A673 (cell line): ENCODE measurements around the gene DNAH2. TPM values are rescaled to one million over a fixed set of nuclear protein-coding genes. Genes with fewer than 3 reads are reported as not detected.

ENCODE experiments used
- BruUV-seq: library from RNA; stranded (reverse); fragments of 400-500 nt; replicated peaks from 2 replicates; lab custom pipeline; 2021; lab: Mats Ljungman, UMichigan
- CTCF ChIA-PET: fragments of 300-600 bp; sonication (Branson Sonifier 250); formaldehyde crosslinking; loops from one replicate; lab custom pipeline; 2022; ENCODE audit warnings: antibody characterized with exemption; lab: Charles Lee
- POLR2A ChIA-PET: fragments of 300-600 bp; sonication (Branson Sonifier 250); formaldehyde crosslinking; loops from one replicate; lab custom pipeline; 2022; ENCODE audit warnings: antibody characterized with exemption; ENCODE audit not compliant: low non-redundant PET; lab: Charles Lee
- DNase-seq: peaks from one replicate; pipeline ENCODE4 v3.0.0-alpha.2; 2015; ENCODE audit warnings: low spot score
- H3K27ac ChIP-seq: fragments of 200-600 bp; sonication (generic); 2 replicates; pipeline ENCODE4 v1.5.1; 2016; ENCODE audit warnings: mixed run types, low read depth, mild to moderate bottlenecking, mixed read lengths, antibody characterized with exemption, low read length; ENCODE audit not compliant: poor library complexity, severe bottlenecking
- H3K27me3 ChIP-seq: fragments of 200-600 bp; sonication (generic); replicated peaks from 2 replicates; pipeline ENCODE4 v1.6.1; 2017; ENCODE audit warnings: mixed run types, low read depth, mild to moderate bottlenecking, mixed read lengths, antibody characterized with exemption, low read length; ENCODE audit not compliant: insufficient read depth, poor library complexity
- H3K36me3 ChIP-seq: fragments of 200-600 bp; sonication (generic); 2 replicates; pipeline ENCODE4 v1.6.1; 2016; ENCODE audit warnings: mixed run types, mild to moderate bottlenecking, mixed read lengths, antibody characterized with exemption, low read length; ENCODE audit not compliant: insufficient read depth, poor library complexity, severe bottlenecking
- H3K4me1 ChIP-seq: fragments of 200-600 bp; sonication (generic); 2 replicates; pipeline ENCODE4 v1.6.1; 2017; ENCODE audit warnings: mixed run types, mild to moderate bottlenecking, mixed read lengths, antibody characterized with exemption, low read length; ENCODE audit not compliant: insufficient read depth, poor library complexity, severe bottlenecking
- H3K4me3 ChIP-seq: fragments of 200-600 bp; sonication (generic); 2 replicates; pipeline ENCODE4 v1.5.1; 2016; ENCODE audit warnings: low read depth, mixed run types, mild to moderate bottlenecking, mixed read lengths, low read length; ENCODE audit not compliant: poor library complexity, severe bottlenecking
- H3K9me3 ChIP-seq: fragments of 200-600 bp; sonication (generic); 2 replicates; pipeline ENCODE4 v1.6.1; 2016; ENCODE audit warnings: mixed run types, low read depth, mild to moderate bottlenecking, mixed read lengths, antibody characterized with exemption, low read length; ENCODE audit not compliant: poor library complexity, severe bottlenecking
- EZH2 ChIP-seq: fragments of 200-600 bp; sonication (generic); IDR thresholded peaks from 2 replicates; pipeline ENCODE4 v1.6.1; 2017; ENCODE audit warnings: borderline replicate concordance, low read depth, mild to moderate bottlenecking, mixed read lengths, antibody characterized with exemption, low read length; ENCODE audit not compliant: poor library complexity, severe bottlenecking
- intact Hi-C: fragments of 100-400 bp; cut with micrococcal nuclease; formaldehyde crosslinking; loops from one replicate; pipeline ENCODE4 v1.10.0; 2022; ENCODE audit not compliant: unreplicated experiment
- total RNA-seq: library from RNA; stranded (reverse); gene quantifications from 2 replicates; pipeline ENCODE4 v1.2.3, GENCODE V29; 2021
- TF ChIP-seq, protein P1 (sequence below): fragments of 300-800, 200-600 bp; sonication (generic); conservative IDR thresholded peaks from 2 replicates; pipeline ENCODE4 v1.5.1; 2017; ENCODE audit warnings: low read depth, mild to moderate bottlenecking, antibody characterized with exemption, low read length, moderate library complexity, mixed read lengths

The DNAH2 gene
- total RNA-seq, 1 experiment from 2014 or later = 0.15 TPM

DNA sequence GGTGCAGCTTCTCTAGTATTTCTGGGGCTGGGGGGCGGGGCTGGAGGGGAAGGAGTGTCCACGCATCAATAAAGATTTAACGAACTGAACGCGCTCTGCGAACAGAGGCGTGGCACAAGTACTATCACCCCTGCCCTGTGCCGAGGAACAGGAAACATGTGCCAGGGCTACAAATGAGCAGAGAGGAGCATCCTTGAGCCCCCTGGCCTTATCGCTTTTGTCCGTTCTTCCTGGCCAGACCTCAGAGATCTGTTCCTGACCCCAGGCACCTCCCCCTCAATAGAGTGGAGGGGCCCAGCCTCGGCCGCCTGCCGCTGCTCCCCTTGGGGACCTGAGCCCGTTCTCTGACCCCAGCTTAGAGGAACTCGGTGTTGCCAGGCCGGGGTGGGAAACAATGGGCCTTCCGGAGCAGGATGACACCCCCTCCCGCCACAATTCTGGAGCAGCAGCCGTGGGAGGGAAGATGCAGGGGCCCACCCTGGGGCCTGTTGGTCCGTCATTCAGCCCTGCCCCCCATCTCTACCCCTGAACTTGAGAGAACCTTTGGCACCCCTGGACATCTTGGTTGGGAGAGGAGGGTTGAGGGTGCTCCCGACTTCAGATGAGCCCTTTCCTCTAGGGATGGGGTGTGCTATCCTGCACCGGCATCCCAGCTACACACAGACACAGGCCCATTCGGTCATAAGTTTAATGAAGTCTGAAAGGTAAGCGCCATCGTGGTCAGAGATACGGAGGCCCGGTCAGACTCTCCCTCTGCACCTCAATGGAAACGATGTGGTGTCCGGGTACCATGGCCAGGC lies 138.7 kb downstream of the DNAH2 start:
- DNase-seq = peak; percentile 63
- peak overlapping the region; percentile 65 for H3K4me3 ChIP-seq
- no peaks in the 10 kb centered on the region for H3K9me3 ChIP-seq
- no peaks in the 10 kb centered on the region for H3K27me3 ChIP-seq
- BruUV-seq = no TSS peak
- TF ChIP-seq, protein P1, sequence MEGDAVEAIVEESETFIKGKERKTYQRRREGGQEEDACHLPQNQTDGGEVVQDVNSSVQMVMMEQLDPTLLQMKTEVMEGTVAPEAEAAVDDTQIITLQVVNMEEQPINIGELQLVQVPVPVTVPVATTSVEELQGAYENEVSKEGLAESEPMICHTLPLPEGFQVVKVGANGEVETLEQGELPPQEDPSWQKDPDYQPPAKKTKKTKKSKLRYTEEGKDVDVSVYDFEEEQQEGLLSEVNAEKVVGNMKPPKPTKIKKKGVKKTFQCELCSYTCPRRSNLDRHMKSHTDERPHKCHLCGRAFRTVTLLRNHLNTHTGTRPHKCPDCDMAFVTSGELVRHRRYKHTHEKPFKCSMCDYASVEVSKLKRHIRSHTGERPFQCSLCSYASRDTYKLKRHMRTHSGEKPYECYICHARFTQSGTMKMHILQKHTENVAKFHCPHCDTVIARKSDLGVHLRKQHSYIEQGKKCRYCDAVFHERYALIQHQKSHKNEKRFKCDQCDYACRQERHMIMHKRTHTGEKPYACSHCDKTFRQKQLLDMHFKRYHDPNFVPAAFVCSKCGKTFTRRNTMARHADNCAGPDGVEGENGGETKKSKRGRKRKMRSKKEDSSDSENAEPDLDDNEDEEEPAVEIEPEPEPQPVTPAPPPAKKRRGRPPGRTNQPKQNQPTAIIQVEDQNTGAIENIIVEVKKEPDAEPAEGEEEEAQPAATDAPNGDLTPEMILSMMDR = no peak
- TF ChIP-seq EZH2 = no peak
- CTCF ChIA-PET = interaction anchor here (0.6 to 2.0 kb wide), 5 partner anchors 14 to 201 kb away, joined by 4 to 8 read pairs (median 4); no protein-coding TSS in a partner anchor
- H3K27ac ChIP-seq = peak overlapping the region; percentile 93
- POLR2A ChIA-PET = interaction anchor here (0.6 kb wide), 1 partner anchor 155 kb away, joined by 3 read pairs; no protein-coding TSS in a partner anchor
- H3K36me3 ChIP-seq = peaks cover 27% of the 10 kb centered on the region
- intact Hi-C loops = no loop called here
- H3K4me1 ChIP-seq = peaks cover 18% of the 10 kb centered on the region

DNA sequence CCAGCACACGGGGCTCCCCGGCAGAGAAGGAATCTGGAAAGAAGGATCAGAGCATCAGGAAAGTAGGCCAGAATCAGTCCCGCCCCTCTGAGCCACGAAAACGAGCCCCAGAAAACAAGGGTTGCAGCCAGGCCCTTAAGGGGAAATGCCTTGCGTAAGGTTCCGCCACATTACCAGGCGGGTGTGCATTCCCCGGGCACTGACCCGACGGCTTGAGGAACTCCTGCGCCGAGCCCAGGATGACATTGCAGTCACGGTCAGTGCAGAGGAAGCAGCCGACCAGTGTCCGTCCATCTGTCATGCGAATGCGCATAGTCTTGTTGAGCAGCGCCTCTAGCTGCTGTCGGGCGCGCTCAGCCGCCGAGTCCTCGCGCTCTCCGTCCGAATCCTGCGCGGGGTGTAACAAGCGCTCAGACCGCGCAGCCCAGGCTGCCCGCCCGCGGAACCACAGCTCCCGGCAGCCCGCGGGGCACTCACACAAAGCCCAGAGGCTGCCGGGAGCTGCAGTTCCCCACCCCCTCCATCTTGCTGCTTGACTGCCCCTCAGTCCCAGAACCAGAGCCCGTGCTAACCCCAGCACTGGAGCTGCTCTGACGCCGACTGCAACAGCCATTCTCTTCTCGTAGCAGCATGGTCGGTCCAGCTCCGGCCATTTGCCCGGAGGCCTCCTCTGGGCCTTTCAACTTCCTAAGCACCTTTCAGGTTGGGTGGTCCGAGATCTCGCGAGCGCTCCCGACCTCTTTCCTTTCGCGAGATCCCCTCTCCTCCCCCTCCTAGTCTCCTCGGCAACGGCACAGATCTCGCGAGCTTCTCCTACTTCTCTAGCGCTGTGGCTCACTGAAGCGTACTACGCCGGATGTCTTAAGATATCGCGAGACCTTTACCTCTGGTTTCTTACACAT lies 139.5 kb downstream of the DNAH2 start, which contains the start of gene NAA38:
NAA38 (minus strand) TSS at position 749 of the 902 bp plus-strand sequence; CDS start at position 653, 96 bp downstream.
- H3K4me1 ChIP-seq = peaks cover 18% of the 10 kb centered on the region
- TF ChIP-seq EZH2 = no peak
- TF ChIP-seq, protein P1 = peak; percentile 53
- POLR2A ChIA-PET = interaction anchor here (0.6 to 0.7 kb wide), 3 partner anchors 84 to 206 kb away, joined by 3 to 4 read pairs (median 3); partner anchors contain the start of gene ATP1B2
- intact Hi-C loops = loop anchor here (1.0 kb wide), 1 partner anchor 171 kb away; no protein-coding TSS in a partner anchor
- no peaks in the 10 kb centered on the region for H3K9me3 ChIP-seq
- DNase-seq = peak; percentile 100
- BruUV-seq = TSS peak; percentile 93
- H3K27ac ChIP-seq = peak within 1 kb of the TSS; percentile 93
- peaks cover 20% of the 10 kb centered on the region for H3K36me3 ChIP-seq
- CTCF ChIA-PET = interaction anchor here (0.5 to 2.0 kb wide), 9 partner anchors 9 to 201 kb away, joined by 4 to 11 read pairs (median 4); no protein-coding TSS in a partner anchor
- peak within 1 kb of the TSS; percentile 65 for H3K4me3 ChIP-seq
- H3K27me3 ChIP-seq = no peaks in the 10 kb centered on the region
